Measurements from ENCODE around the gene CRB2. TPM values are rescaled to one million over a fixed set of nuclear protein-coding genes. Genes with fewer than 3 reads are reported as not detected.

CRB2 gene
- not detected for polyA plus RNA-seq

DNA sequence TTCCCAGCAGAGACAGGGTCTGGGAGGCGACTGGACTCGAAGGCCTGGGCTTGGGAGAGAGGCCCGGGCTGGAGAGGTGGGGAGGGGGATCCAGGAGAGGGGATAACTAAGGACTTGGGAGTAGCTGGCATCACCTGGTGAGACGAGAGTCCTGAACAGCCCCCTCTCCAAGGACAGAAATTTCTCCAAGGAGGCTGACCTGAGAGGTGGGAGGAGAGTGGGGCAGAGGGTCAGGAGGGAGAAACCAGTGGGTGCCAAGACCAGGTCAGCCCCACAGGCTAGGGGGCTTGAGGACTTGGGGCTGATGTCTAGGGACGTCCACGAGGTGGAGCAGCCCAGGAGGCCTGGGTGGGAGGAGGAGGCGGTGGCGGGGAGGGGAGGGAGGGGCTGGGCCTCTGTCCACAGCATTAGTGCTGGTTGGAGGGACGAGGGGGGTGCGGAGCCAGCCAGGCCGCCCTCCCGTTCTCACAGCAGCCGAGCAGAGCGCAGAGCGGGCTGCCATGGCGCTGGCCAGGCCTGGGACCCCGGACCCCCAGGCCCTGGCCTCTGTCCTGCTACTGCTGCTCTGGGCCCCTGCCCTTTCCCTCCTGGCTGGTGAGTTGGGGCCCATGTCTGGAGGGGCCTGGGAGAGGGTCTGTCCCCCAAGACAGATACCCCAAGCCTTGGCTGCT is at the start of gene CRB2:
Gene CRB2, plus strand, starts transcription at position 437 of the 671 bp plus-strand sequence. Its CDS starts 64 bp downstream, at position 501.
- Mint-ChIP-seq H3K36me3 (peaks cover 2% of the 10 kb centered on the region), H3K27me3 (peaks cover 3% of the 10 kb centered on the region), H3K27ac (peak within 1 kb of the TSS in 1 of 3 donors; percentile 78), H3K4me1 (peaks cover 15 to 22% (median 21%) of the 10 kb centered on the region in 3 donors), H3K9me3 (no peaks in the 10 kb centered on the region), H3K4me3 (peak within 1 kb of the TSS in 1 of 4 donors; percentile 81)

DNA sequence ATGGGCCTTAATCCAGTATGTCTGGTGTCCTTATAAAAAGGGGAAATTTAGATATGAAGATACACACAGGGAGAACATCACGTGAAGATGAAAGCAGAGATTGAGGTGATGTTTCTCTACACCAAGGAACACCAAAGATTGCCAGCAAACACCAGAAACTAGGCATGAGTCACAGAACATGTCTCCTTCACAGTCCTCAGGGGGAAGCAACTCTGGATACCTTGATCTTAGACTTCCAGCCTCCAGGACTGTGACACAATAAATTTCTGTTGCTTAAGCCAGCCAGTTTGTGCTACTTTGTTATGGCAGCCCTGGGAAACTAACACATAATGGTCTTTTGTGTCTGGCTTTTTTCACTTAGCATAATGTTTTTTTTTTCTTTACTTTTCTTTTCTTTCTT is 46.4 kb upstream of the CRB2 start:
- Mint-ChIP-seq H3K36me3 (peaks cover 2% of the 10 kb centered on the region), H3K4me3 (no peak overlapping the region), H3K27me3 (no peaks in the 10 kb centered on the region), H3K27ac (no peak overlapping the region), H3K4me1 (peaks cover 17 to 29% (median 21%) of the 10 kb centered on the region in 3 donors), H3K9me3 (no peaks in the 10 kb centered on the region)

DNA sequence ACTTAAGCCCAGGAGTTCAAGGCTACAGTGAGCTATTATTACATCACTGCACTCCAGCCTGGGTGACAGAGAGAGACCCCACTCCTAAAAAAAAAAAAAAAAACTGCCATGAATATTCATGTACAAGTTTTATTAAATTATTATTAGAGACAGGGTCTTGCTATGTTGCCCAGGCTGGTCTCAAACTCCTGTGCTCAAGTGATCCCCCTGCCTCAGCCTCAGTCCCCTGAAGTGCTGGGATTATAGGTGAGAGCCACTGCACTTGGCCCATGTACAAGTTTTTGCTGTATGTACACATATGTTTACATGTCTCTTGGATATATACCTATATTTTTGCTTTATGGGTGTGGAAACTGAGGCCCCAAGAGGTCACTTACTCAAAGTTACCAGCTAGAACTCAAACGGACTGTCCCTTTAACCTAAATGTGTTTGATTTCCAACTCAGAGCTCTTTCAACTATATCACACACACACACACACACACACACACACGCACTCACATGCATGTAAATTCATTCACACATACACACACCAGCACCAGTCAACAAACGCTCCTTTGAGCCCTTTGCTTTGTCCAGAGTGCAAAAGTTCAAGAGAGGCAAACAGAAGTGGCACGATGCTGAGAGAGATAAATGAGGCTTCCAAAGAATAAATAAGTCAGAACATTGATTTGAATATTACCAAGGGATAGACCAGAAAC is 45.3 kb upstream of the CRB2 start:
- H3K4me3 Mint-ChIP-seq, result no peak overlapping the region
- H3K27ac Mint-ChIP-seq, result no peak overlapping the region
- no peaks in the 10 kb centered on the region for H3K27me3 Mint-ChIP-seq
- no peaks in the 10 kb centered on the region for H3K9me3 Mint-ChIP-seq
- H3K36me3 Mint-ChIP-seq, result peaks cover 2% of the 10 kb centered on the region
- peaks cover 13 to 24% (median 17%) of the 10 kb centered on the region in 3 donors for H3K4me1 Mint-ChIP-seq

DNA sequence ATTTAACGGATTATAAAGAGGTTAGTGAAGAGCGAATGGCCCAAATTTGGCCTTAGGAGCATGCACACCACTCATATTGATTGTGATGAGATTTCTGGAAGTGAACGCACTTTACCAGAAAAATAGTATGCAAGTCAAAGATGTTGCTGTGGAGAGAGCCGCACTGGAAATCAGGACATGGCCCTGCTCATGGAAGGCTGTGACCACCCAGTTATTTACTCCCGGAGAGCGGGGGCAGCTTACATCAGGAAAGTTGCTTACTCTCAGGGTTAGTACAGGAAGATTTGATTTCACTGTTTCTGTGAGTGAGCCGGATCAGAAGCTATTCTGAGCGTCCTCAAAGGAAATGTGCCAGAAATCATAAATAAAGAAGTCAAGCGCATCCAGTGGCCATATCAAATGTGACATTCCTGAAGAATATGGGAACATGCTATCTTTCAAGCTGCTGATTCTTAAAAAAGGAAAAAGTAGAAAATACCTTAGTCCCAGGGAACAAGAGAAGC is 44.7 kb upstream of the CRB2 start:
- H3K27ac Mint-ChIP-seq, result no peak overlapping the region

DNA sequence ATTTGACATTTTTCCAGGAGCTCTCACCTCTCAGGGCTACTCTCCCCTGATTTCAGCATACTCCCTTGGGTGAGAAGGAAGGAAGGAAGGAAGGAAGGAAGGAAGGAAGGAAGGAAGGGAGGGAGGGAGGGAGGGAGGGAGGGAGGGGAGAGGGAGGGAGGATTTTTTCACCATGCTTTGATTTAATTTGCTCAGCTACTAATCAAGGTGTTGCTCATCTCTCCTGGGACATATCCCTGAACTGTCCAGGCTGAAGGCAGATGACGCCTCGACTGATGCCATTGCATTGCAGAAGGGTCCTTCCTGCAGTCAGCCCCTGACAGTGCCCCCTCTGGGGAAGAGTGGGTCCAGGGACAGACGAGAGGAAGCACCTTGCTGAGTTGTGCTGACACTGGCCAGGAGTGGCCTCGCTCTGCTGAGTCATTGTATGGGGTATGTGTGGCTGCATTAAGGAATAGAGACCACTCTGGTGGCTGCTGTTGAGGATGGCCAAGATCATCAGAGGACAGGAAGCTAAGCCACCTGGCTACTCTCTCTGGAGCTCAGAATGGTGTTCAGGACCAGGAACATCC is 43.6 kb upstream of the CRB2 start:
- peaks cover 21 to 29% (median 24%) of the 10 kb centered on the region in 3 donors for H3K4me1 Mint-ChIP-seq
- peak overlapping the region in 2 of 4 donors; percentile 20 to 28 for H3K4me3 Mint-ChIP-seq
- H3K27ac Mint-ChIP-seq, result no peak overlapping the region
- H3K27me3 Mint-ChIP-seq, result no peaks in the 10 kb centered on the region
- H3K36me3 Mint-ChIP-seq, result peaks cover 2% of the 10 kb centered on the region
- no peaks in the 10 kb centered on the region for H3K9me3 Mint-ChIP-seq

More for the DNA sequence above, 44.7 kb upstream of the CRB2 start:
- Mint-ChIP-seq H3K36me3 (peaks cover 2% of the 10 kb centered on the region), H3K9me3 (no peaks in the 10 kb centered on the region), H3K4me1 (peaks cover 18 to 27% (median 19%) of the 10 kb centered on the region in 3 donors), H3K27me3 (no peaks in the 10 kb centered on the region), H3K4me3 (no peak overlapping the region)

DNA sequence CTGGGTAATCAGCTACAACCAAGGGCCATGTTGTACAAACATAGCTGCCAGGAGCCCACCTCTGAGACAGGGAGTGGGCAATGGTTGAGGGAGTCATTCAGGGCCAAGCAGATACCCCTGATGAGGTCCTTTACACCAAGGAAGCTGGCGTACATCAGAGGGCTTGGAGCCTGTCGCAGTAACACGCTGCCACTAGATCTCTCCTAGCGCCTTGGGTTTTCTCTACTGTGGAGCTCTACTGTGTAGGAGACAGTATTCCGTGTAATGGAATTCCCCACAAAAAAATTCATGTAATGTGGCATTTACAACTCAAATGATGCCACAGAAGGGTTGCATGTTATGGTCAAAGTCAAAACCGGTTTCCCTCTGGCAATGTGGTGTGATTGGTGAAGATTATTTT is 41.4 kb upstream of the CRB2 start:
- Mint-ChIP-seq H3K4me1 (peaks cover 31 to 39% (median 33%) of the 10 kb centered on the region in 3 donors), H3K27me3 (no peaks in the 10 kb centered on the region), H3K36me3 (peaks cover 2% of the 10 kb centered on the region), H3K9me3 (no peaks in the 10 kb centered on the region), H3K4me3 (no peak overlapping the region), H3K27ac (no peak overlapping the region)

DNA sequence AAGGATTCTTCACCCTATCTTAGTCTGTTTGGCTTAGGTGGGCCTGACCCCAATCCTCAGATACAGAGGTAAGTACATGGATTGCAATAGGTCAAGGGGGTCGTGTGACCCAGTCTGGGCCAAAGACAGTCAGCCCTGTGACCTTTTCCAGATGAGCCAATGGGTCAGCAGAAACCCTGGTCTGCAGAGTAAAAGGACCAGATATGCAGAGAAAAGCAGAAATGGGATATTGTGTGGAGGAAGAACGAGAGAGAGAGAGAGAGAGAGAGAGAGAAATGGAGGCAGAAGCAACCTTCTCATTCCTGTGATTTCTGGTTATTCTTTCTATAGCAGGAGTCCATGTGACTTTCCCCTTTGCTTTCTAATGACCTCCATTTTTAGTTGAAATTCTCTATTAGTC is 40.4 kb upstream of the CRB2 start:
- peaks cover 35 to 39% (median 36%) of the 10 kb centered on the region in 3 donors for H3K4me1 Mint-ChIP-seq
- no peaks in the 10 kb centered on the region for H3K9me3 Mint-ChIP-seq
- peak overlapping the region in 2 of 4 donors; percentile 30 to 76 for H3K4me3 Mint-ChIP-seq
- no peaks in the 10 kb centered on the region for H3K27me3 Mint-ChIP-seq
- peaks cover 2% of the 10 kb centered on the region for H3K36me3 Mint-ChIP-seq
- H3K27ac Mint-ChIP-seq, result no peak overlapping the region

DNA sequence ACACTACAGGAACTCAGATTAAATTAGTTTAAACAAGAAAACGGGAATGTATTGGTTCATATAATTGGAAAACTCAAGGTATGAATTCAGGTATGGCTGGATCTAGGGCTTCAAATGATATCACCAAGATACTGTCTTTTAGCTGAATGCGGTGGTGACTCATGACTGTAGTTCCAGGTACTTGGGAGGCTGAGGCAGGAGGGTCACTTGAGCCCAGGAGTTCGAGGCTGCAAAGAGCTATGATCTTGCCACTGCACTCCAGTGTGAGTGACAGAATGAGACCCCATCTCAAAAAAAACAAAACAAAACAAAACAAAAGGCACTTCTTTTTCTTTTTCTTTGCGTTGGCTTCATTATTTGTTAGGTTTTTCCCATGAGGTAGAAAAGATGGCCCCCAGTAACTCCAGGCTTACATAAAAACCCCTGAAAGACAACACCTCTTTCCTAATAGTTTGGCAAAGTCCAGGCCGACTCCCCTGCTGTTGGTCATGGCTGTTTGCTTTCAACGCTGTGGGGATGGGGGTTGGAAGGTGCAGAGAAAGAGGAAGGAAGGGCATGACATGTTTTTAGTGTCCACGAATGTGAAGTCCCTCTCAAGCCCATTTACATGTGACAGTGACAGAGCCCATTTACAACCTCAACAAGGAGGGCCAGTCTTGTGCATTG is 39.8 kb upstream of the CRB2 start:
- no peaks in the 10 kb centered on the region for H3K9me3 Mint-ChIP-seq
- peaks cover 2% of the 10 kb centered on the region for H3K36me3 Mint-ChIP-seq
- H3K4me3 Mint-ChIP-seq, result peak overlapping the region in 3 of 4 donors; percentile 21 to 76 (median 67)
- H3K27ac Mint-ChIP-seq, result no peak overlapping the region
- peaks cover 35 to 38% (median 35%) of the 10 kb centered on the region in 3 donors for H3K4me1 Mint-ChIP-seq
- H3K27me3 Mint-ChIP-seq, result no peaks in the 10 kb centered on the region

DNA sequence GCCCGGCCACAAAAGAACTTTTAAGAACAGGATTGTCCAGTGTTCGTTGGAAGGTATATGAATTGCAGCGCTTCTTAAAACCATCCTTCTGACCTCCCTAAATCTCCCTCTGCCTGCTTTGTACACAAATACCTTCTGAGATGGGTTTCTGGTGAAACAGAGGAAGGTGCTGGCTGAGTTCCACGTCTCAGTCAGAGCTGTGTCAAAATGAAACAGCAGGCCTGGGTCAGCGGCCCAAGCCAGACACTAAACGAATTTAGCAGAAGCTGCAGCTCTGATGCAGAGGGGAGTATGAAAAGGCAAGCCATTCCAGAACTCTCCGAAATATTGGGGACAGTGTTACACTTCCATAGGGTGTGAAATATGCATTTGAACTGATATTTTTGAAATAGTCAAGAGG is 37.8 kb upstream of the CRB2 start:
- H3K27me3 Mint-ChIP-seq, result no peaks in the 10 kb centered on the region
- H3K4me3 Mint-ChIP-seq, result peak overlapping the region; percentile 8 to 86 (median 54)
- peaks cover 2% of the 10 kb centered on the region for H3K36me3 Mint-ChIP-seq
- H3K9me3 Mint-ChIP-seq, result no peaks in the 10 kb centered on the region
- peak overlapping the region in 1 of 3 donors; percentile 61 for H3K27ac Mint-ChIP-seq
- H3K4me1 Mint-ChIP-seq, result peaks cover 38 to 48% (median 45%) of the 10 kb centered on the region in 3 donors

DNA sequence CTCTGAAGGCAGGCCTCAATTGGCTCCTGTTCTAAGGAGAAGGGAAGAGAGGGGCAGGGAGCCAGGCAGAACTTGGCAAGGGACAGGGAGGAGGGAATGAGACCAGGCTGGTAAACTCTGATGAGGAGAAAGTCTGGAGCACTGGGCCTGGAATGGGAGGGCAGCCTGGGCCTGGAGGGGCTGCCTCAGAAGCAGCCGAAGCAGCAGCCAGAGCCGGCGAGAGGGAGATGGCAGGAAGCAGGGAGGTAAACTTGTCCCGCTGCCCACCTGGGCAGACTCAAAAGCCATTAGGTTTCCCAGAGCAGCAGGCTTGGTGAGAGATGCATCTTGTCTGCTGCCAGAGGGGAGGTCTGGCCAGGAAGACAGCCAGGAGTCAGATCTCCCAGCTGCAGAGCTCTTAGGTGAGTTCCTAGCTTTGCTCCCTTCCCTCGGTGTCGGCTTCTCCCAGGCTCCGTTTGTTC is 37.0 kb upstream of the CRB2 start:
- Mint-ChIP-seq H3K4me1 (peaks cover 39 to 50% (median 48%) of the 10 kb centered on the region in 3 donors), H3K4me3 (peak overlapping the region in 3 of 4 donors; percentile 4 to 52 (median 38)), H3K27me3 (no peaks in the 10 kb centered on the region), H3K27ac (peak overlapping the region in 2 of 3 donors; percentile 61 to 70), H3K9me3 (no peaks in the 10 kb centered on the region), H3K36me3 (peaks cover 2% of the 10 kb centered on the region)

DNA sequence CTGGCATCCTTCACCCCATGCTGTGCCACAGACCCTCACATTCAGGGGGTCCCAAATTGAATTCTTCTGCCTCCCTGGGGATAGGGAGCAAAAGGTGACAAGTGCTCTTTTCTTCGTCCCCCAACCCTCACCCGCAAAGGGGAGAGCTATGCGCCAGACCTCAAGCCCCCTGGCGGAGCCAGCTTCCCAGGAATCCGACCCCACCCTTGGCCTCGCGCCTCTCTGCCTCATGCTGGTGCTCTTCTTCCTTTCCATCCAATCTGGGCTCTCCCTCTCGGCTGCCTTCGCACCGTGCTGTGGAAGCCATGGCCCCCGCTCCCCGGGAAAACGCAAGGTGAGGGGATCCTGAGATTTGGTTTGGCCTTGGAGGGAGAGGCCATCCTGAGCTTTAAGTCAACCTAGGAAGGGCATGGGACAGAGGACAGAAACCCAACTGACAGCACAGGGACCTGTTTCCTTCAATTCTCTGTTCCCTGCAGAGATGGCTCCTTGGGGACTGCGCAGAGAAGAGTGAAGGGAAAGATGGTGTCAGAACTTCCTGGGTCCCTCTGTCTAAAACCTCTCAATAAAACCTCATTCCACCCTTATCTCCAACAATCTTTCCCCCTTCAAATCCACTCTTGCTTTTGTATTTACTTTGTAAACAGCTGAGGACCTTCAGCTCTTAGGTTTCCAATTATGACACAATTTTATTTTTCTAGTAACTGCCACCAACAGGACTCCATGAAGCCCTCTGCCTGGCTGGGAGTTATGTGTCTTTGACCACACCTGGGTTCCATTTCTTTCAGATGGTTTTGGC is 36.3 kb upstream of the CRB2 start:
- no peaks in the 10 kb centered on the region for H3K27me3 Mint-ChIP-seq
- peaks cover 39 to 53% (median 48%) of the 10 kb centered on the region in 3 donors for H3K4me1 Mint-ChIP-seq
- H3K27ac Mint-ChIP-seq, result peak overlapping the region in 1 of 3 donors; percentile 84
- peak overlapping the region in 1 of 4 donors; percentile 70 for H3K4me3 Mint-ChIP-seq
- no peaks in the 10 kb centered on the region for H3K36me3 Mint-ChIP-seq
- H3K9me3 Mint-ChIP-seq, result no peaks in the 10 kb centered on the region

DNA sequence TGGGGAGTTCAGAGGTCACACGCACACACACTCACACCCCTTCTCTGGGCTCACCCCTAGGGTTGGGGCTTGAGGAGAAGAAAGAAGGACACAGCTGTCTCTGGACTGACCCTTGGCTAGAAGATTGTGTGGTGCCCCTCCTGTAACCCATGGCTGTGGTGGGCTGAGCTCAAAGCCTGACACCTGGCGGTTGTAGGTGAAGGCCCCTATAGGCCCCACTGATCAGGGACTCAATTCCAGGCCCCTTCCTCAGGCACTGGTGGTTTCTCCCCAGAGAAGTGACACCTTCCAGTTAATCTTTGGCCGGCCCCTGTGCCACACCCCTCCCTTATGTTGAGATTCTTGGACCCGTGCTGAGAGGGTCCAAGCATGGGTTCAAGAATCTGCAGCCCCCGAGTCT is 35.2 kb upstream of the CRB2 start:
- Mint-ChIP-seq H3K27ac (no peak overlapping the region), H3K4me1 (peaks cover 46 to 56% (median 51%) of the 10 kb centered on the region in 3 donors), H3K4me3 (peak overlapping the region in 1 of 4 donors; percentile 9), H3K27me3 (no peaks in the 10 kb centered on the region), H3K36me3 (no peaks in the 10 kb centered on the region), H3K9me3 (no peaks in the 10 kb centered on the region)

DNA sequence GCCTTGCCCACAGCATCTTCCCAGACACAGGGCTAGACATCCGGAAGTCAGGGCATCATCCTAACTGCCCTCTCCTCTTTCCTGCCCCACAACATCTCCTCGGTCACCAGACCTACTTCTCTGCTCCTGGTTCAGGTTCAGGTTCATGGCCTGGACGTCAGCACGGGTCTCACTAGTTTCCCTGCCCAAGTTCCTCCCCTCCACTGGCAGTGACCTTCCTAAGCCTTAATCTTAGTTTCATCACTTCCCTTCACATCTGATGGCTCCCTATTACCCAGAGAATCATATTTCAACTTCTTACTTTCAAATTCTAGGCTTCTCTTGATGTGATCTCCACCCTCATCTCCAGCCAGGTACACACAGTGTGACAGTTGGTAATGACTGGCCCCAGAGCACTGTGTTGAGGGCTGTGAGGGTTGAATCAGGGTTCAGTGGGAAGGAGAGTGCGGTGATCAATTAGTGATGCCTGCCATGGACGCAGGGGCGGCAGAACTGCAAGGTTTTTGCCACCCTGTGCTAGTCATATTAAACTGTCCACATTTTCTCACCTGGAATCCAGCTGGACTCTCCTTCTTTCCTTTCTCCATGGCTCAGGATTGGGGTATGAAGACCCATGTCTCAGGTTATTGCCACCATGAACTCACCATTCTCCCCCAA is 34.3 kb upstream of the CRB2 start:
- Mint-ChIP-seq H3K36me3 (no peaks in the 10 kb centered on the region), H3K27ac (peak overlapping the region; percentile 27 to 96 (median 31)), H3K9me3 (no peaks in the 10 kb centered on the region), H3K27me3 (no peaks in the 10 kb centered on the region), H3K4me3 (peak overlapping the region; percentile 0 to 72 (median 66)), H3K4me1 (peaks cover 44 to 58% (median 55%) of the 10 kb centered on the region in 3 donors)
